Measurements from ENCODE around the gene EXD1.

The EXD1 gene

GRCh38 chr15:41203395-41203794 is 27.2 kb downstream of the EXD1 start:
- no peak for TF ChIP-seq GATA1 (IDR thresholded peaks at IDR 0.05; ENCODE audit: low read depth, low read length)
- TF ChIP-seq POLR2A (IDR thresholded peaks at IDR 0.05; ENCODE audit: low read length) = no peak
- no peak for DNase-seq

GRCh38 chr15:41199470-41199869 is 31.1 kb downstream of the EXD1 start:
- TF ChIP-seq POLR2A (IDR thresholded peaks at IDR 0.05; ENCODE audit: low read length) (no peak), GATA1 (IDR thresholded peaks at IDR 0.05; ENCODE audit: low read depth, low read length) (no peak)
- DNase-seq = no peak

GRCh38 chr15:41194444-41194843 is 36.1 kb downstream of the EXD1 start:
- TF ChIP-seq GATA1 (IDR thresholded peaks at IDR 0.05; ENCODE audit: low read depth, low read length) = no peak
- no peak for DNase-seq

- no peak for DNase-seq
- TF ChIP-seq GATA1 (IDR thresholded peaks at IDR 0.05; ENCODE audit: low read depth, low read length) = no peak
- no peak for TF ChIP-seq POLR2A (IDR thresholded peaks at IDR 0.05; ENCODE audit: low read length)
Measured at GRCh38 chr15:41183581-41183980, 47.0 kb downstream of the EXD1 start.

GRCh38 chr15:41182266-41182665 is 48.3 kb downstream of the EXD1 start:
- TF ChIP-seq POLR2A (IDR thresholded peaks at IDR 0.05; ENCODE audit: low read length) = no peak
- DNase-seq = no peak

GRCh38 chr15:41180206-41180789 is 50.3 kb downstream of the EXD1 start:
- DNase-seq = no peak
- TF ChIP-seq GATA1 (IDR thresholded peaks at IDR 0.05; ENCODE audit: low read depth, low read length) = no peak
- TF ChIP-seq POLR2A (IDR thresholded peaks at IDR 0.05; ENCODE audit: low read length) = no peak

GRCh38 chr15:41169781-41170180 is 60.8 kb downstream of the EXD1 start:
- DNase-seq = no peak
- no peak for TF ChIP-seq POLR2A (IDR thresholded peaks at IDR 0.05; ENCODE audit: low read length)
- no peak for TF ChIP-seq GATA1 (IDR thresholded peaks at IDR 0.05; ENCODE audit: low read depth, low read length)

GRCh38 chr15:41169086-41169485 is 61.5 kb downstream of the EXD1 start:
- TF ChIP-seq POLR2A (IDR thresholded peaks at IDR 0.05; ENCODE audit: low read length) = no peak
- no peak for TF ChIP-seq GATA1 (IDR thresholded peaks at IDR 0.05; ENCODE audit: low read depth, low read length)
- no peak for DNase-seq

- TF ChIP-seq GATA1 (IDR thresholded peaks at IDR 0.05; ENCODE audit: low read depth, low read length) (no peak), POLR2A (IDR thresholded peaks at IDR 0.05; ENCODE audit: low read length) (no peak)
- no peak for DNase-seq
Measured at GRCh38 chr15:41161736-41162135, 68.8 kb downstream of the EXD1 start.

GRCh38 chr15:41161336-41161735 is 69.2 kb downstream of the EXD1 start:
- TF ChIP-seq GATA1 (IDR thresholded peaks at IDR 0.05; ENCODE audit: low read depth, low read length) (no peak), POLR2A (IDR thresholded peaks at IDR 0.05; ENCODE audit: low read length) (no peak)
- DNase-seq = no peak

- TF ChIP-seq GATA1 (IDR thresholded peaks at IDR 0.05; ENCODE audit: low read depth, low read length) = no peak
- TF ChIP-seq POLR2A (IDR thresholded peaks at IDR 0.05; ENCODE audit: low read length) = no peak
- no peak for DNase-seq
Measured at GRCh38 chr15:41160639-41161315, 69.8 kb downstream of the EXD1 start.

GRCh38 chr15:41154412-41154811 is 76.1 kb downstream of the EXD1 start:
- TF ChIP-seq POLR2A (IDR thresholded peaks at IDR 0.05; ENCODE audit: low read length) = no peak
- no peak for TF ChIP-seq GATA1 (IDR thresholded peaks at IDR 0.05; ENCODE audit: low read depth, low read length)
- no peak for DNase-seq

- TF ChIP-seq POLR2A (IDR thresholded peaks at IDR 0.05; ENCODE audit: low read length) (no peak), GATA1 (IDR thresholded peaks at IDR 0.05; ENCODE audit: low read depth, low read length) (no peak)
- DNase-seq = no peak
Measured at GRCh38 chr15:41153733-41154132, 76.8 kb downstream of the EXD1 start.

GRCh38 chr15:41151451-41152005 is 79.0 kb downstream of the EXD1 start:
- no peak for TF ChIP-seq GATA1 (IDR thresholded peaks at IDR 0.05; ENCODE audit: low read depth, low read length)
- no peak for TF ChIP-seq POLR2A (IDR thresholded peaks at IDR 0.05; ENCODE audit: low read length)
- DNase-seq = no peak

GRCh38 chr15:41150279-41150678 is 80.3 kb downstream of the EXD1 start:
- TF ChIP-seq POLR2A (IDR thresholded peaks at IDR 0.05; ENCODE audit: low read length) (no peak), GATA1 (IDR thresholded peaks at IDR 0.05; ENCODE audit: low read depth, low read length) (no peak)
- DNase-seq = no peak

All from erythroblast (primary cell).